ENCODE results near the gene MPST.

Gene MPST

GRCh38 chr22:37036655-37037377 lies 17.3 kb downstream of the MPST start:
- no peak overlapping the region for H3K9ac ChIP-seq (ENCODE audit: low read length)
- no peaks in the 10 kb centered on the region for H3K9me3 ChIP-seq (ENCODE audit: insufficient read depth, low read length)
- no peaks in the 10 kb centered on the region for H3K9me2 ChIP-seq (replicated peaks; ENCODE audit: insufficient read depth, low read length)
- H3K27me3 ChIP-seq (ENCODE audit: low read length) = no peaks in the 10 kb centered on the region
- H3F3A ChIP-seq (ENCODE audit: insufficient read depth) = no peaks in the 10 kb centered on the region
- H3K27ac ChIP-seq (ENCODE audit: low read depth, low read length) = no peak overlapping the region
- H3K79me2 ChIP-seq (ENCODE audit: insufficient read depth, low read length) = no peaks in the 10 kb centered on the region
- no peak overlapping the region for H2AFZ ChIP-seq (ENCODE audit: low read depth, low read length, severe bottlenecking)
- no peaks in the 10 kb centered on the region for H4K20me1 ChIP-seq (ENCODE audit: low read depth, low read length)
- no peak overlapping the region for H3K4me3 ChIP-seq (ENCODE audit: insufficient read depth, low read length, poor library complexity, severe bottlenecking)
- no peak overlapping the region for H3K4me2 ChIP-seq (ENCODE audit: low read depth, low read length, poor library complexity, severe bottlenecking)
- TF ChIP-seq CTCF (IDR thresholded peaks at IDR 0.05; ENCODE audit: insufficient read depth, low read length, poor library complexity, severe bottlenecking) (no peak), EZH2phosphoT487 (conservative IDR thresholded peaks at IDR 0.05; ENCODE audit: low read length) (no peak)
- H3K36me3 ChIP-seq (ENCODE audit: low read length) = no peaks in the 10 kb centered on the region

- H3F3A ChIP-seq (ENCODE audit: insufficient read depth) = no peaks in the 10 kb centered on the region
- no peak overlapping the region for H3K4me3 ChIP-seq (ENCODE audit: insufficient read depth, low read length, poor library complexity, severe bottlenecking)
- H3K27me3 ChIP-seq (ENCODE audit: low read length) = no peaks in the 10 kb centered on the region
- H4K20me1 ChIP-seq (ENCODE audit: low read depth, low read length) = no peaks in the 10 kb centered on the region
- H3K27ac ChIP-seq (ENCODE audit: low read depth, low read length) = no peak overlapping the region
- H3K36me3 ChIP-seq (ENCODE audit: low read length) = no peaks in the 10 kb centered on the region
- no peak overlapping the region for H3K9ac ChIP-seq (ENCODE audit: low read length)
- no peaks in the 10 kb centered on the region for H3K9me2 ChIP-seq (replicated peaks; ENCODE audit: insufficient read depth, low read length)
- no peaks in the 10 kb centered on the region for H3K9me3 ChIP-seq (ENCODE audit: insufficient read depth, low read length)
- H3K4me2 ChIP-seq (ENCODE audit: low read depth, low read length, poor library complexity, severe bottlenecking) = no peak overlapping the region
- TF ChIP-seq EZH2phosphoT487 (conservative IDR thresholded peaks at IDR 0.05; ENCODE audit: low read length) (no peak), CTCF (IDR thresholded peaks at IDR 0.05; ENCODE audit: insufficient read depth, low read length, poor library complexity, severe bottlenecking) (no peak)
- H2AFZ ChIP-seq (ENCODE audit: low read depth, low read length, severe bottlenecking) = no peak overlapping the region
- H3K79me2 ChIP-seq (ENCODE audit: insufficient read depth, low read length) = no peaks in the 10 kb centered on the region
Measured at GRCh38 chr22:37037669-37038068, 18.1 kb downstream of the MPST start.

- no peaks in the 10 kb centered on the region for H3F3A ChIP-seq (ENCODE audit: insufficient read depth)
- no peak overlapping the region for H3K4me3 ChIP-seq (ENCODE audit: insufficient read depth, low read length, poor library complexity, severe bottlenecking)
- H4K20me1 ChIP-seq (ENCODE audit: low read depth, low read length) = no peaks in the 10 kb centered on the region
- no peaks in the 10 kb centered on the region for H3K9me2 ChIP-seq (replicated peaks; ENCODE audit: insufficient read depth, low read length)
- no peak overlapping the region for H3K27ac ChIP-seq (ENCODE audit: low read depth, low read length)
- no peak for TF ChIP-seq EZH2phosphoT487 (conservative IDR thresholded peaks at IDR 0.05; ENCODE audit: low read length)
- TF ChIP-seq CTCF (IDR thresholded peaks at IDR 0.05; ENCODE audit: insufficient read depth, low read length, poor library complexity, severe bottlenecking) = no peak
- no peak overlapping the region for H3K4me2 ChIP-seq (ENCODE audit: low read depth, low read length, poor library complexity, severe bottlenecking)
- H3K36me3 ChIP-seq (ENCODE audit: low read length) = no peaks in the 10 kb centered on the region
- H3K9me3 ChIP-seq (ENCODE audit: insufficient read depth, low read length) = no peaks in the 10 kb centered on the region
- H3K9ac ChIP-seq (ENCODE audit: low read length) = no peak overlapping the region
- H3K79me2 ChIP-seq (ENCODE audit: insufficient read depth, low read length) = no peaks in the 10 kb centered on the region
- no peak overlapping the region for H2AFZ ChIP-seq (ENCODE audit: low read depth, low read length, severe bottlenecking)
- H3K27me3 ChIP-seq (ENCODE audit: low read length) = no peaks in the 10 kb centered on the region
Measured at GRCh38 chr22:37039466-37039865, 19.9 kb downstream of the MPST start.

Data from SU-DHL-6 (cell line).